T-helper 9 cell (primary cell): ENCODE measurements around the gene PRDX2.
A peak's percentile ranks its signal among the peaks of the same experiment; 100 is the strongest.

Experiments used
- DNase-seq: peaks from one replicate; pipeline ENCODE4 v3.0.0-alpha.2; 2020

PRDX2 gene

DNA sequence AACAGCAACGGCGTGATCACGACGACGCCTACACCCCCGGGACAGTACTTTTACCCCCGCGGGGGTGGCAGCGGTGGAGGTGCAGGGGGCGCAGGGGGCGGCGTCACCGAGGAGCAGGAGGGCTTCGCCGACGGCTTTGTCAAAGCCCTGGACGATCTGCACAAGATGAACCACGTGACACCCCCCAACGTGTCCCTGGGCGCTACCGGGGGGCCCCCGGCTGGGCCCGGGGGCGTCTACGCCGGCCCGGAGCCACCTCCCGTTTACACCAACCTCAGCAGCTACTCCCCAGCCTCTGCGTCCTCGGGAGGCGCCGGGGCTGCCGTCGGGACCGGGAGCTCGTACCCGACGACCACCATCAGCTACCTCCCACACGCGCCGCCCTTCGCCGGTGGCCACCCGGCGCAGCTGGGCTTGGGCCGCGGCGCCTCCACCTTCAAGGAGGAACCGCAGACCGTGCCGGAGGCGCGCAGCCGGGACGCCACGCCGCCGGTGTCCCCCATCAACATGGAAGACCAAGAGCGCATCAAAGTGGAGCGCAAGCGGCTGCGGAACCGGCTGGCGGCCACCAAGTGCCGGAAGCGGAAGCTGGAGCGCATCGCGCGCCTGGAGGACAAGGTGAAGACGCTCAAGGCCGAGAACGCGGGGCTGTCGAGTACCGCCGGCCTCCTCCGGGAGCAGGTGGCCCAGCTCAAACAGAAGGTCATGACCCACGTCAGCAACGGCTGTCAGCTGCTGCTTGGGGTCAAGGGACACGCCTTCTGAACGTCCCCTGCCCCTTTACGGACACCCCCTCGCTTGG, 9.3 kb downstream of the PRDX2 start:
- peak; percentile 50 for DNase-seq

DNA sequence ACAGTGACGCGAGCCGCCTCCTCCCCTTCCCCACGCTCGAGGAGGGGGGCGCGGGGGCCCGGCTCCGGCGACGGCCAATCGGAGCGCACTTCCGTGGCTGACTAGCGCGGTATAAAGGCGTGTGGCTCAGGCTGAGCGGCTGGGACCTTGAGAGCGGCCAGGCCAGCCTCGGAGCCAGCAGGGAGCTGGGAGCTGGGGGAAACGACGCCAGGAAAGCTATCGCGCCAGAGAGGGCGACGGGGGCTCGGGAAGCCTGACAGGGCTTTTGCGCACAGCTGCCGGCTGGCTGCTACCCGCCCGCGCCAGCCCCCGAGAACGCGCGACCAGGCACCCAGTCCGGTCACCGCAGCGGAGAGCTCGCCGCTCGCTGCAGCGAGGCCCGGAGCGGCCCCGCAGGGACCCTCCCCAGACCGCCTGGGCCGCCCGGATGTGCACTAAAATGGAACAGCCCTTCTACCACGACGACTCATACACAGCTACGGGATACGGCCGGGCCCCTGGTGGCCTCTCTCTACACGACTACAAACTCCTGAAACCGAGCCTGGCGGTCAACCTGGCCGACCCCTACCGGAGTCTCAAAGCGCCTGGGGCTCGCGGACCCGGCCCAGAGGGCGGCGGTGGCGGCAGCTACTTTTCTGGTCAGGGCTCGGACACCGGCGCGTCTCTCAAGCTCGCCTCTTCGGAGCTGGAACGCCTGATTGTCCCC, 10.1 kb downstream of the PRDX2 start, which contains the start of gene JUNB:
JUNB (plus strand) TSS at position 142 of the 706 bp plus-strand sequence; CDS start at position 428, 286 bp downstream.
- DNase-seq = peak; percentile 97

DNA sequence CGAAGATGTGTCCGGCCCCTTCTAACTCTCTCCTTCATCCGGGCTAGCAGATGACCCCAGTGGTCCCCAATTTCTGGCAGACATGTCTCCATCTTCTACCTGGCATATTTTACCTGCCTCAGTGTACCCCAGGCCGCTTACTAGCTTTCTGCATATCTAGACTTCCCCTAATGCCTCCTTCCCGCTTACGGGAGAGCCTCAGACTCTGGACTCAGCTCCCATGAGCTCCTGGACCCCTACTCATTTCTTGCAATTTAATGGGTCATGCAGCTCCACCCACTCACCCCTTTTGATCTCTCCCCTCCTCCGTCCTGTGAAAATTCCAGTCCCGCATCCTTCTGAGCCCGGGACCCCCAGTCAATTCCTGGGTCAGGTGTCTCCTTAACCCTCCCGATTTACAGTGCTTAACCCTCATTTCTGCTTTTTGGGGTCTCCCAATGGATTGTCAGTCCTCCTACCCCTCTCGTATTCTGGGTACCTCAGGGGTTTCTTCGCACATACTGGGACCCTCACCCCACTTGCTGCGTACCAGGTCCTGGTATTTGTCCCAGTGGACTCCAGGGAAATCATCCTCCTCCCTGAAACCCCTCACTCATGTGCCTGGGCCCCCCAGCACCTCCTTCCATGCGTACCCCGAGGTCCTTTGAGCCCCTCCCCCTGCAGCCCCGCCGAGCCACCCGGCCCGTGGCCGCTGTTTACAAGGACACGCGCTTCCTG, 10.8 kb downstream of the PRDX2 start:
- DNase-seq = no peak

DNA sequence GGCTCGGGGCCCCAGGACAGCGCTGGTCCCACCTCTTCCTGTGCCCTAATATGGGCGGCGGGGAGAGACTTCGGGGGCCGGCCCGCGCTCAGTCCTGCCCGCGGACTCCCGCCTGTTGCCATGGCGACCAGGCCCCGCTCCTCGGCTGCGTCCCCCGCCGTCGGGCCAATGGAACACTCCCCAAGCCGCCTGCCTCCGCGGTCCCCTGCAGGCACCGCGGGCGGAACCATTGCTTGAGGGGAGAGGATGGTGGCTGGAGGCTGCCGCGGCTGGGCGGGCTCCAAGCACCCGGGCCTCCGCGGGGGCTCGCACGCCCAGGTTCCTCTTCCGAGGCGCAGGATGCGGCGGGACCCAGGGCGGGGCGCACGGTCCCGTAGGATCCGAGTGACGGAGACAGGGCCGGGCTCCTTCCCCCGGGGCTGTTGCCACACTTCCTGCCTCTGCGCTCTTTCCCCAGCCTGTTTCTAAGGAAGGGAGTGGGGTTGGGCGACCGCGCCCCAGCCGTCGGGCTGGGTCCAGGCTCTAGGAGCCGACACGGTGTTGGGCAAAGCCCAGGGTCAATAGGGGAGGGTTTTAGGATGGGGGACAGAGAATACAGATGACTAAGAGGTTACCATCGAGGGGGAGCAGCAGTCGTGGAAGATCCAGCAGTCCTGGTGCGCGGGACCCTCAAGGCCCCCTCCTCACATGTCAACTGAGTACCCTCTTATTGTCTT, 11.5 kb downstream of the PRDX2 start:
- peak; percentile 84 for DNase-seq

DNA sequence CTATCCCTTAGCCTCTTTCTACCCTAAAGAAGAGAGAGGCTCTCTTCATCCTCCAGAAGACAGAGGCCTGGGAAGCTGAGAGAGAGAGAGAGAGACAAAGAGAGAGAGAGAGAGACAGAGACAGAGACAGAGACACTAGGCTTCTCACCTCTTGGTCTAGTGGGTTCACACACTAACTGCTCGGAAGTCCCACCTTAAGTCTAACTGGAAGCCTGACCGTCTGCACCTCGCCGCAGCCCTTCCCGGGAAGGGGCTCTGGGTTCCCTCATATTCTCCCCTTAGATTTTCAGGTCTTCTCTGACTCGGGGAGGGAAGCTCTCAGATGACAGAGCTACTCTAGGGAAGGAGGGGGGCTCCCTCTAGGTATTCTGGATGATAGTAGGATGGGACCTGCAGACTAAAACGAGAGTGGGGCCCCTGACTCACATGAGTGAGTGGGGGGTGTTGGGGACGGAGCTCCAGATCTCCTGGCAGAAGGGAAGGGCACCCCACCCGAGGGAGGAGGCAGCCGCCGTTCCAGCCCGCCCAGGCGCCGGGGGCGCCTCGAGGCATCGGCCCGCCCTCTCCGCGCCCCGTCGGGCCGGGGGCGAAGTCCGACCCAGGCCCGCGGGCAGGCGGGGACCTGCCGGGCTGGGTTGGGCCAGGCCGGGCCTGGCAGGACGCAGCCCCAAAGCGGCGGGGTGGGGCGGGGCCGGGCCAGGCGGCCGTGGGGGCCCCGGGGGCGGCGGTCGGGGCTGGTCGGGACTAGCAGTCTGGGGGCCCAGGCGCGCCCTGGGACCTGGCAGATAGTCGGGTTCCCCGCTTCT, 12.3 kb downstream of the PRDX2 start:
- DNase-seq = no peak

DNA sequence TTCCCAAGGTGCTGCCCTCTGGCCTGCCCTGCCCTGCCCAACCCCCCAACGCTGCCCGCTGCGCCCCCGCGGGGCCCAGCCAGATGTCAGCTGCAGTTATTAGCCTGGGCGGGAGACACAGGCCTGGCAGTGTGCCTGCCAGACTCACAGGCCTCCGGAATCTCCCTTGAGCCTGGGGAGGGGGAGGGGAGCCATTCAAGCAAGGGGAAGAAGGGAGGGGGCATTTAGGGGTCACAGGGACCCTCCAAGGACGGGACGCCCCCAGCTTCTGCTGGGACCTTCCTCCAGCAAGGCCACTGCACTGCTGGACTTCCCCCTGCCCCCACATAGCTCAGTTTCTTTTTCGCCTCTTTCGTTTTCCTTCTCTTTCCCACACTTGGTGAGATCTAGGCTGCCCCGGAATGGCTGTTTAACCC, 12.9 kb downstream of the PRDX2 start:
- DNase-seq = peak; percentile 52

DNA sequence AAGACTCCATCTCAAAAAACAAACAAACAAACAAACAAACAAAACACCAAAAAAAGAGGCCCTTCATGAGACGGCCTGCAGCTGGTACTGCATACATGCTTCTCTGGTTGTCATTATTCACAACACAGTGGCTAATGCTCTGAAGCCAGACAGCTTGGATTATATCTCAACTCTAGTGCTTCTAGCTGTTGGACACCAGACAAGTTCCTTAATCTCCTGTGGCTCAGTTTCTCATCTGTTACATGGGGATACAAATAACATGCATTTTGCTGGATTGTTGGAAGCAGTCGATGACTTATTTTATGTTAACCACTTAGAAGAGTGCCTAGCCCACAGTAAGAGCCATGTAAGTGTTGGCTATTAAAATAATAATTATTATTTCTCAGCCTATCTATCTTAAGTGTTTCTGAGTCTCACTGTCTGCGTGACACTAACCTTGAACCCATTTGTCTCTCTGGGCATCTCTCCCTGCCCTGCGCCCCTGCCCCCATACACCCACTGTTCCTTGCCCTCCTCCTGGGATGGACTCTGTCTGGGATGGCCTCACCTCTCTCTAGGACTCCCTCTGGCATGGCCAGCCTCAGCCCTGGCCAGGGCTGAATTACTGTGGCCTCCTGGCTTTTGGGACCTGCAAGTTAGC, 13.4 kb downstream of the PRDX2 start:
- DNase-seq = no peak

DNA sequence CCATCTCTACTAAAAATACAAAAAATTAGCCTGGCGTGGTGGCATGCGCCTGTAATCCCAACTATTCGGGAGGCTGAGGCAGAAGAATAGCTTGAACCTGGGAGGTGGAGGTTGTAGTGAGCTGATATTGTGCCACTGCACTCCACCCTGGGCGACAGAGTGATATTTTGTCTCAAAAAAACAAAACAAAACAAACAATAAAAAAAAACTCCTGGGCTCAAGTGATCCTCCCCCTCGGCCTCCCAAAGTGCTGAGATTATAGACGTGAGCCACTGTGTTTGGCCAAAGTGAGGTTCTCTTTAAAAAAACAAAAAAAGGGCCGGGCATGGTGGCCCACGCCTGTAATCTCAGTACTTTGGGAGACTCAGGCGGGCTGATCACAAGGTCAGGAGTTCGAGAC, 14.1 kb downstream of the PRDX2 start:
- no peak for DNase-seq

DNA sequence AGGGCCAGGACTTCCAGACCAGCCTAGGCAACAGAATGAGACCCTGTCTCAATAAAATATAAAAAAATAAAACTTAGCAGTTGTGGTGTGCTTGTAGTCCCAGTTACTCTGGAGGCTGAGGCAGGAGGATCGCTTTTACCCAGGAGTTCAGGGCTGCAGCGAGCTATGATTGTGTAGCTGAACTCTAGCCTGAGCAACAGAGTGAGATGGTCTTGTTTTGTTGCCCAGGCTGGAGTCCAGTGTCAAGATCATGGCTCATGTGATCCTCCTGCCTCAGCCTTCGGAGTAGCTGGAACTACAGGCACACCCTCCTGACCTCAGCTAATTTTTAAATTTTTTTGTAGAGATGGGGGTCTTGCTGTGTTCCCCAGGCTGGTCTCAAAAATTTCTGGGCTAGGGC, 14.6 kb downstream of the PRDX2 start:
- DNase-seq = no peak

DNA sequence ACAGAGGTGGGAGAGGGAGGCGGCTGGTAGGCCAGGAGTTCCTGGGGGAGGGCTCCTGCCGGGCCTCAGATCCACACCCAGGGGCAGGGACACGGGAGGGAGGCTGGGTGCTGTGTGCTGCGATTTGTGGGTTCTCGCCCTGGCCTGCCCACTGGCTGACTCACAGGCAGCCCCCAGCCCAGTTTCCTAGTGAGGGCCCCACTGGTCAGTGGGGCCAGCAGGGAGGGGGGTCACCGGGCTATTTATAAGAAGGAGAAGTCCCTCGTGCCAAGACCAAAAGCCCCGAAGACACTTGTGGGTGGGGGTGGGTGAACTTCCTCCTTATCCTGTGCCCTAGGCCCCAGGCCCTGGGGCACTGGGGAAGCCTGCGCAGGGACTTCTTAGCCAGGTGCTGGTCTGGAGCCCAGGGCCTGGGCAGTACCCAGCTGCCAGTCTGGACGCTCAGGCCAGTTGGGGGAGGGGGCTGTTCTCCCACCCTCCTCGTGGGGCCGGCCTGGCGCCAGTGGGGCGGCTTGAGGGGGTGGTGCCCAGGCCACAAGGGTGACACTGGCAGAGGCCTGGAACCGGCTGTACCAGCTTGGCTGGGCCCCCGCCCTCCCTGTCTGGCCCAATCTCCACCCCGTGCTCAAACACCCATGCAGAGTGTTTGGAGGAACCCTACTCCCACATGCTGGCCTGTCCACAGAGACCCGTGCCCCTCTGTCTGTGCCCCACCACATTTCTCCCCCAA, 15.3 kb downstream of the PRDX2 start:
- no peak for DNase-seq

DNA sequence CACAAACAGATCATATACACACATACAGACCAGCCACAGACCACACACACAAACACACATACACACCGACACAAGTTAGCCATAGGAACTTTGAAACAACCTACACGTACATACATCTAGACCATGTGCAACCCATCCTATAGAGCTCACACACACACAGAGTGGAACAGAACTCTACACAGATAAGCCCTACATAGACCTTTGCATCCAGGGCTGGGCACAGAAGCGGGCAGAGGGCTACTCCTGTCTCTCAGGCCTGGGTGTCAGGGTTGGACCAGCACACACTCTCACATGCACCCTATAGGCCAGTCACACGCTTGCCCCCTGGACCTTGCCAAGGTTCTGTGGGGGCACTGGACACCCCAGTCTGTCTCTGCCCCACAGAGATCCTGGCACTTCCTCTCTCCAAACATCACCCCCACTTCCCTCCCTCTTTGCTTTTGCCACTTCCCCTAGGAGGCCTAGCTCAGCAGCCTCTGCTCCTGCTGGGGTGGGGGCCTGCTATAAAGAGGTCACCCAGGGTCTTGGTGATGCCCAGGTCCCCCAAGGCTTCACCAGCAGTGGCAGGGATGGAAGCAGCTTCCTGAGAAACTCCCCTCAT, 16.1 kb downstream of the PRDX2 start:
- DNase-seq = no peak

DNA sequence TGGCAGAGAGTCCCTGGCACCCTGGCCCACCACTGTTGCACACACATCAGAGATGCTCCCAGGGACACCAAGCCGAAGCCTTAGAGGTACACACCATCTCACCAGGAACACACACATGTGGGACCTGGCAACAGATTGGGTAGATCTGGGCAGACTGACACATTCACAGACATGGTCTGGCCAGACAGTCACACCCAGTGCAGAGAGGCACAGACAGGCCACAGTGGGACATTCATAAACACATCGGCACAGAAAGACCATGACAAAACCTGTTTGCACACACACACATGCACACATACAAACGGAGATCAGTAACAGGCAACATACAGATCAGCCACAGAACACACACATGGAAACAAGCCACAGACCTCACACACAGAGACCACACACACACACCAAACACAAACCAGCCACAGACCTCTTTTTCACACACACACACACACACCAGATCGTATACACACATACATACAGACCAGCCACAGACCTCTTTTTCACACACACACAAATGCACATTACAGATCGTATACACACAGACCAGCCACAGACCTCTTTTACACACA, 16.6 kb downstream of the PRDX2 start:
- DNase-seq = no peak

DNA sequence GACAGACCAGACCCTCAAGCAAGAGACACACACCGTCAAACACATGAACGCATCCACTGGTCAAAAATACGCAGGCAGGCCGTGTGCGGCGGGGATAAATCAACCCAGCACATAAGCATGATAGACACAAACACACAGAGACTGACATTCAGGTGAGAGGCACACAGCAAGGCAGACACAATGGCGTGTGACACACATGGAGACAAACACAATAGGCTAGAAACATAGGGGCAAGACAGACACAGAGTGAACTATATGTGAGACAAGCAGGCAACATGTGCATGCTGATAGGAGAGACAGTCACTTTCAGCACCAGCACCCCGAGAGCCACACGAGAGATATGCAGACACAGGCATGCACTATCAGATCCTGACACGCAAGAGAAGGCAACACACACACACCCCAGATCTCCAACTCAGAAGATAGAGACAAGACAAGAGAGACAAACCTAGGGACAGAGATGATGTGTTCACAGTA, 17.2 kb downstream of the PRDX2 start:
- DNase-seq = no peak

DNA sequence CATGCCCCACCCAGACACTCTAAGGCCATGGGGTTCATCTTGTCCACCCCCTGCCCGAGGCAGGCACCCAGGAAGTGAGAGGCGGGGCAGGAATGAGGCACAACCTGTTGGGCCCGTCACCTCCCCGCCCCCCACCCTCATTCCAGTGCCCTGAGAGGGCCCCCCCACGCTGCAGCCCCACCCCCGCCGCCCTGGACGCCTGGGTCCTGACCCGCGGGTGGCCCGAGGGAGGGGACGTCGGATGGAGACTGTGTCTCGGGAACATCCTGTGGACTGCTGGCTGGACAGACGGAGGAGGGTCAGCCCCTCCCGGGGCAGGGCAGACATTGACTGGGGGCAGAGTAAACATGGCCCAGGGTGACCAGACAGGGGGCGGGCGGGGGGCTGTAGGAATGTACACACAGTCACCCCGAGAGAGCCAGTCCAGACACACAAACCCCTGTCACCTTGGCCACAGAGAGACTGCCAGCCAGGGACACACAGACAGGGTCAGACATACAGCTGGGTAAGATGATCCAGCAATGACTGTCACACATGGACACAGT, 17.7 kb downstream of the PRDX2 start:
- no peak for DNase-seq

DNA sequence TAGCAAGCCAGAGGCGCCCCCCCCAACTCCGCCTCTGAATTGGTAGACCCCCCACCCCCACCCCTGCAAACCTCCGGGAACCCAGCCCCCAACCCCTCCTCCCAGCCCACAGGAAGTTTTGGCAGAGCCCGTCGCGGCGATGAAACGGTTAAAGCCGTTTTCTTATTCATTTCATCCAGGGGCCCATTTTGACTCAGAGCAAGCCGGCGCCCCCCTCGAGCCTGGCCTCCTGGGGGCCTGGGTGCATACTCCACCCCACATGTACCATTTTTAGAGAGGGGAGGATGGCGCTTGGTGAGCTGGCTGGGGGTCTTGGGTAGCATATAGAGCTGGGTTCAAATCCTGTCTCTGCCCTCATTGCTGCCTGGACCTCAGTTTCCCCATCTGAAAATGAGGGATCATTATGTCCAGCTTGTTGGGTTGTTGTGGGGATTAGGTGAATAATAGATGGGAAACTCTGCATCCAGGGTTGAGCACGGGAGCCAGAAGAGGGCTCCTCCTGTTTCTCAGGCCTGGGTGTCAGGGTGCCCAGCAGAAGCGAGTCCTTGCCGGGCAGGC, 18.2 kb downstream of the PRDX2 start:
- DNase-seq = no peak

DNA sequence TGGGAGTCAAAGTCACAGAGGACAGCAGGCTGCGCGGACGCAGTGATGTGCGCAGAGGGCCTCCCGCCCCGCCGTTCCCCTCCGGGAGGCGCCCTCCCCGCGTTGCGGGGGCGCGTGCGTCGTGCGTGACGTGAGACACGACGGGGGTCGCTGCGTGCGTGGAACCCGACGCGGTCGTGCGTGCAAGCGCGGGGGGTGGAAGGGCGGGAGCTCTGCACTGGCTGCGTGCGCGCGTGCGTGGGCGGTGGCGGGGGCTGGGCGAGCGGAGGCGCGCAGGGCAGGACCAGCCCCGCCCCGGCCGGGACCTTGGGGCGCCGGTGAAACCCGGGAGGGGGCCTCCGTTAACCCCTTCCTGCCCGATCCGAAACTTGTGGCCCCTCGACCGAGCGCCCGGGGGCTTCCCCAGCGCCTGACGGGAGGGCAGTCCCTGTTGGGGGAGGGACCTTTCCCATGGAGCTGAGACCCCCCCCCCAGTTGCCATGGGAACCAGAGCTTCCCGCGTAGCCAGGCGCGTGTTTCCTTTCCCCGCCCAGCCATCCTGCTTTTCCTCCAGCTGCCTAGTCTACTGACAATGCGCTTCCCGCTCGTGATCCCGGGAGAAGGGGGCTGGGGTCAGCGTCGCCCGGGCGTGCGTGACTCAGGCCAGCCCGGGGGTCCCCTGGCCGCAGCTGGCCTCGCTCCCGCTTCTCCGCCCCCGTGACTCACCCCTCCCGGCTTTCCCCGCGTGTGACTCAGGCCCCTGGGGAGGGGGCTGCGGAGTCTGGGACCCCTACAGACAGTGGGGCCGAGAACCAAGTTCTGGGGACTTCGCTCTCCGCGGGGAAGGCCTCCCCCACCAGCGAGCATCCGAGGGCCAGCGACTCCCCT, 18.9 kb downstream of the PRDX2 start:
- peak; percentile 95 for DNase-seq

DNA sequence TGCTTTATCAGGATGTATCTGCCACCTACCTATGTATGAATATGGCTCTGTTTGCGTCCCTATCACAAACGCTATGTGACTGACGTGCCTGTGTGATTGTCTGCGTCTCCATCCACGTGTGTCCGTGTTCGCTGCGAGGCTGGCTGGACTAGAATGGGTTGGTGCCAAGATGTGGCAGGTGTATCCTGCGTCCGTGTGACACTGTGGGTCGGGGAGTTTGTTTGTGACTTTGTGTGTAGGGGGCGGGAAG, 19.5 kb downstream of the PRDX2 start:
- no peak for DNase-seq
